AG04449 (cell line): ENCODE results near the gene LBR.

Source experiments
- CTCF ChIA-PET: fragments of 350-600 bp; formaldehyde crosslinking; extraction: SDS; loops from one replicate; lab custom pipeline; 2021; ENCODE audit warnings: antibody characterized with exemption; lab: Yijun Ruan, JAX
- POLR2A ChIA-PET: fragments of 400-600, 350-600 bp; formaldehyde crosslinking; extraction: SDS; loops from one replicate; lab custom pipeline; 2020; ENCODE audit warnings: antibody characterized with exemption, inconsistent platforms; lab: Yijun Ruan, JAX
- DNase-seq: peaks from one replicate; pipeline ENCODE4 v3.0.0-alpha.2; 2010; ENCODE audit warnings: low read depth, low spot score
- H3K4me3 ChIP-seq: 2 replicates; pipeline ENCODE4 v1.5.1; 2011; ENCODE audit warnings: low read depth, mild to moderate bottlenecking, control low read depth, low read length
- CTCF ChIP-seq: IDR thresholded peaks from one replicate; pipeline ENCODE4 v1.5.1; 2011; ENCODE audit warnings: mild to moderate bottlenecking, moderate library complexity, low read length, control low read depth, inconsistent platforms; ENCODE audit not compliant: insufficient read depth; ENCODE audit errors: missing control alignments

Gene LBR

GRCh38 chr1:225451340-225451739, 23.5 kb upstream of the LBR start:
- no peak for DNase-seq
- CTCF ChIA-PET, result interaction anchor here (0.7 to 1.1 kb wide), 2 partner anchors 9 to 11 kb away, joined by 3 read pairs; no protein-coding TSS in a partner anchor
- no peak for TF ChIP-seq CTCF
- no peak overlapping the region for H3K4me3 ChIP-seq
- POLR2A ChIA-PET, result no interaction called here

- TF ChIP-seq CTCF, result no peak
- CTCF ChIA-PET, result interaction anchor here (0.7 to 1.1 kb wide), 3 partner anchors 10 to 24 kb away, joined by 3 read pairs; no protein-coding TSS in a partner anchor
- no peak overlapping the region for H3K4me3 ChIP-seq
- POLR2A ChIA-PET, result no interaction called here
- DNase-seq, result no peak
Observed at GRCh38 chr1:225450491-225451191, 22.8 kb upstream of the LBR start.

GRCh38 chr1:225449774-225450173, 21.9 kb upstream of the LBR start:
- no peak for DNase-seq
- ChIA-PET POLR2A (no interaction called here), CTCF (interaction anchor here (0.6 to 1.3 kb wide), 3 partner anchors 9 to 25 kb away, joined by 3 to 4 read pairs (median 3); no protein-coding TSS in a partner anchor)
- no peak for TF ChIP-seq CTCF
- H3K4me3 ChIP-seq, result no peak overlapping the region

DNA sequence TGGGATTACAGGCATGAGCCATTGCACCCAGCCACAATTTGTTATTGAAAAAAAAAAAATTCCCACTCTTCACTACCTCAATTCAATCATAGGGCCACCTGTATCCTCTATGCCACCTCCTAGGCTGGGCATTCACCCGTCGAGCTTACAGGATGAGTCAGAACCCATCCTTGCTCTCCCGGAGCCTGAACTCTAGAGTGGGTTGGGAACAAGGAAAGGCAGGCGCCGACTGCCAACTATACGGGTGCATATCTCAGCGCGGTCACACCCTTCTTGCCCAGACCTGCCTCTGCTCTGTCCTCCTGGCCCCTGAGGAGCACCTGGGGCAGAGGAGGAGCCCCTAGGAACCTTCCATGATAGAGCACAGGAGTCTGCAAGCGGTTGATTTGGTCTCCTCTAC, 21.4 kb upstream of the LBR start:
- TF ChIP-seq CTCF, result no peak
- CTCF ChIA-PET, result interaction anchor here (1.3 to 1.6 kb wide), 3 partner anchors 9 to 11 kb away, joined by 3 to 5 read pairs (median 4); no protein-coding TSS in a partner anchor
- H3K4me3 ChIP-seq, result no peak overlapping the region
- DNase-seq, result no peak
- POLR2A ChIA-PET, result no interaction called here

DNA sequence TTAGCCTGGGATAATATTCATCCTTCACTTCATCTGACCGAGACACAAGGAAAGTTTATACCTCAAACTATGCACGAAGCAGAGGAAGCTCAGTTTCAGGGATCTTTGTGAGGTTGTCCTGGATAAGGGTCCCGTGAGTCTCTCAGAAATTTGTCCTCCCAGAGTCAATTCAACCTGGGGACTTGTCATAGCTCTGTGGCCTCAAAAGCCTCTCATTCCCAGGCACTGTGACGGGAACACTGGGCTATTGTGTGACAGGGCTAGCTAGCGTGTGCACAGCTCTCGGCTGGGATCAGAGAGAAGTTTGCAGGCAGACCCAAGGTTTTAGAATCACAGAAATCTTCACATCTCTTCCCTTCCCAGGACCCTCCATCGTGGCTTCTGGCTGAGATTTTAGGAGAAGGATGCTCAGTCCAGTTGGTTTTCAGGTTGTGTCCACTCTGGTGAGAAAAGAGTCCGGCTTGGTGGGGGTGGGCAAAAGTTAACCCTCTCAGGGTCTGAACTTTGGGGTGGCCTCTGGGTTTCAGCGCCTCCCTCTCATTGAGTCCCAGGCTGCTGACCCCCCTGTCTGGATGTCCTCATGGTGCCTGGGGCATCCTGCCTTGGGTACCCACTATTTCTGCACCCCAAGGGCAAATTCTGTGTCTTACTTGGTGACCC, 20.4 kb upstream of the LBR start:
- H3K4me3 ChIP-seq, result no peak overlapping the region
- TF ChIP-seq CTCF, result no peak
- CTCF ChIA-PET, result interaction anchor here (1.0 to 1.6 kb wide), 3 partner anchors 10 to 26 kb away, joined by 3 to 5 read pairs (median 3); no protein-coding TSS in a partner anchor
- DNase-seq, result no peak
- POLR2A ChIA-PET, result no interaction called here

GRCh38 chr1:225447650-225448089, 19.8 kb upstream of the LBR start:
- ChIA-PET CTCF (interaction anchor here (1.0 to 1.6 kb wide), 2 partner anchors 10 to 27 kb away, joined by 3 to 5 read pairs; no protein-coding TSS in a partner anchor), POLR2A (no interaction called here)

More at GRCh38 chr1:225447650-225448089, 19.8 kb upstream of the LBR start:
- no peak for DNase-seq
- no peak overlapping the region for H3K4me3 ChIP-seq
- no peak for TF ChIP-seq CTCF
